DLD1 (cell line): ENCODE measurements around the gene GJA1.

ENCODE experiments used
- in situ Hi-C: cut with HindIII; loops from 2 replicates; pipeline ENCODE4 v1.10.0; 2017; ENCODE audit warnings: low sequenced_read_pairs

GJA1 gene

GRCh38 chr6:121482004-121482693, 46.7 kb downstream of the GJA1 start:
- in situ Hi-C loops, result no loop called here

- in situ Hi-C loops, result no loop called here
Measured at GRCh38 chr6:121482751-121483150, 47.3 kb downstream of the GJA1 start.

- in situ Hi-C loops, result no loop called here
Measured at GRCh38 chr6:121485359-121485811, 49.9 kb downstream of the GJA1 start.

- in situ Hi-C loops, result no loop called here
Measured at GRCh38 chr6:121491576-121491975, 56.1 kb downstream of the GJA1 start.

GRCh38 chr6:121492536-121492935, 57.1 kb downstream of the GJA1 start:
- in situ Hi-C loops, result no loop called here

- in situ Hi-C loops, result no loop called here
Measured at GRCh38 chr6:121497970-121498375, 62.5 kb downstream of the GJA1 start.

GRCh38 chr6:121498481-121499276, 63.2 kb downstream of the GJA1 start:
- in situ Hi-C loops, result no loop called here
